Activated T-helper 17 cell treated with anti-CD3 and anti-CD28 coated beads, Interleukin-2, amount 50 U/mL, for 72 hours (primary cell): Measurements from ENCODE around the gene KLF15. TPM values are rescaled to one million over a fixed set of nuclear protein-coding genes. Genes with fewer than 3 reads are reported as not detected.
"Not testable (repeated sequence)": the region's sequence is repeated elsewhere in the genome, so short reads cannot be mapped to it uniquely, and the experiment has no call there.

Experiments
- ATAC-seq: fragments of 150-1000 bp; cut with Tn5 transposase; replicated peaks from 2 replicates; pipeline ENCODE4 v1.10.0; 2021; ENCODE audit warnings: mild to moderate bottlenecking, moderate library complexity
- H3K27ac Mint-ChIP-seq: one replicate; pipeline ENCODE4 v1.8.0; 2022; ENCODE audit warnings: mixed read lengths
- H3K27me3 Mint-ChIP-seq: one replicate; pipeline ENCODE4 v1.8.0; 2022; ENCODE audit warnings: mixed read lengths
- H3K36me3 Mint-ChIP-seq: one replicate; pipeline ENCODE4 v1.8.0; 2022; ENCODE audit warnings: low read depth, mild to moderate bottlenecking, mixed read lengths
- H3K4me1 Mint-ChIP-seq: one replicate; pipeline ENCODE4 v1.8.0; 2022; ENCODE audit warnings: mixed read lengths
- H3K4me3 Mint-ChIP-seq: one replicate; pipeline ENCODE4 v1.8.0; 2022; ENCODE audit warnings: mild to moderate bottlenecking, mixed read lengths
- H3K9me3 Mint-ChIP-seq: one replicate; pipeline ENCODE4 v1.8.0; 2022; ENCODE audit warnings: mixed read lengths
- total RNA-seq, 2 donors: library from RNA; stranded (reverse); gene quantifications; one replicate each; pipeline ENCODE4 v1.2.3, GENCODE V29; 2022

KLF15 gene
- total RNA-seq, 2 donors from 2014 or later, result 0.16 TPM; not detected in 1

- Mint-ChIP-seq H3K27ac (no peak overlapping the region), H3K36me3 (no peaks in the 10 kb centered on the region), H3K27me3 (peaks cover 13% of the 10 kb centered on the region), H3K9me3 (peaks cover 3% of the 10 kb centered on the region), H3K4me1 (no peaks in the 10 kb centered on the region), H3K4me3 (no peak overlapping the region)
- ATAC-seq, result no peak
Observed at GRCh38 chr3:126340596-126340942, 16.6 kb downstream of the KLF15 start.

GRCh38 chr3:126340081-126340511 lies 17.1 kb downstream of the KLF15 start:
- H3K27me3 Mint-ChIP-seq, result peaks cover 13% of the 10 kb centered on the region
- no peaks in the 10 kb centered on the region for H3K36me3 Mint-ChIP-seq
- ATAC-seq, result no peak
- H3K27ac Mint-ChIP-seq, result no peak overlapping the region
- H3K4me3 Mint-ChIP-seq, result no peak overlapping the region
- no peaks in the 10 kb centered on the region for H3K4me1 Mint-ChIP-seq
- peaks cover 3% of the 10 kb centered on the region for H3K9me3 Mint-ChIP-seq

GRCh38 chr3:126339466-126339865 lies 17.7 kb downstream of the KLF15 start:
- Mint-ChIP-seq H3K27me3 (peaks cover 13% of the 10 kb centered on the region), H3K27ac (no peak overlapping the region), H3K36me3 (no peaks in the 10 kb centered on the region), H3K4me3 (no peak overlapping the region), H3K4me1 (no peaks in the 10 kb centered on the region), H3K9me3 (peaks cover 3% of the 10 kb centered on the region)
- ATAC-seq, result no peak

GRCh38 chr3:126338790-126339288 lies 18.4 kb downstream of the KLF15 start:
- Mint-ChIP-seq H3K4me3 (no peak overlapping the region), H3K27me3 (peaks cover 13% of the 10 kb centered on the region), H3K4me1 (no peaks in the 10 kb centered on the region), H3K27ac (no peak overlapping the region), H3K36me3 (no peaks in the 10 kb centered on the region), H3K9me3 (peaks cover 3% of the 10 kb centered on the region)
- ATAC-seq, result no peak

- no peak overlapping the region for H3K4me3 Mint-ChIP-seq
- no peak overlapping the region for H3K27ac Mint-ChIP-seq
- no peaks in the 10 kb centered on the region for H3K4me1 Mint-ChIP-seq
- H3K9me3 Mint-ChIP-seq, result peaks cover 3% of the 10 kb centered on the region
- H3K27me3 Mint-ChIP-seq, result peaks cover 13% of the 10 kb centered on the region
- ATAC-seq, result no peak
- no peaks in the 10 kb centered on the region for H3K36me3 Mint-ChIP-seq
Observed at GRCh38 chr3:126337980-126338651, 19.1 kb downstream of the KLF15 start.

GRCh38 chr3:126331812-126332336 lies 25.3 kb downstream of the KLF15 start:
- H3K4me3 Mint-ChIP-seq, H3K36me3 Mint-ChIP-seq, H3K27ac Mint-ChIP-seq, H3K4me1 Mint-ChIP-seq, ATAC-seq: not testable (repeated sequence)
- H3K9me3 Mint-ChIP-seq, result peaks cover 12% of the 10 kb centered on the region
- H3K27me3 Mint-ChIP-seq, result peaks cover 29% of the 10 kb centered on the region

GRCh38 chr3:126329927-126330725 lies 27.1 kb downstream of the KLF15 start:
- Mint-ChIP-seq H3K36me3 (no peaks in the 10 kb centered on the region), H3K4me3 (no peak overlapping the region), H3K4me1 (no peaks in the 10 kb centered on the region), H3K9me3 (peaks cover 16% of the 10 kb centered on the region), H3K27ac (no peak overlapping the region), H3K27me3 (peaks cover 33% of the 10 kb centered on the region)
- ATAC-seq, result no peak

GRCh38 chr3:126326629-126327028 lies 30.6 kb downstream of the KLF15 start:
- Mint-ChIP-seq H3K4me1 (no peaks in the 10 kb centered on the region), H3K27ac (no peak overlapping the region), H3K36me3 (no peaks in the 10 kb centered on the region), H3K9me3 (peaks cover 16% of the 10 kb centered on the region), H3K4me3 (no peak overlapping the region), H3K27me3 (peaks cover 38% of the 10 kb centered on the region)
- ATAC-seq, result no peak

GRCh38 chr3:126322181-126322967 lies 34.8 kb downstream of the KLF15 start:
- H3K4me1 Mint-ChIP-seq, result no peaks in the 10 kb centered on the region
- no peak overlapping the region for H3K27ac Mint-ChIP-seq

GRCh38 chr3:126321490-126321889 lies 35.7 kb downstream of the KLF15 start:
- H3K4me1 Mint-ChIP-seq, result no peaks in the 10 kb centered on the region
- ATAC-seq, result no peak
- peaks cover 8% of the 10 kb centered on the region for H3K9me3 Mint-ChIP-seq
- no peaks in the 10 kb centered on the region for H3K36me3 Mint-ChIP-seq
- H3K27ac Mint-ChIP-seq, result no peak overlapping the region
- peaks cover 20% of the 10 kb centered on the region for H3K27me3 Mint-ChIP-seq
- no peak overlapping the region for H3K4me3 Mint-ChIP-seq

More at GRCh38 chr3:126322181-126322967, 34.8 kb downstream of the KLF15 start:
- H3K27me3 Mint-ChIP-seq, result peaks cover 24% of the 10 kb centered on the region
- no peak overlapping the region for H3K4me3 Mint-ChIP-seq
- ATAC-seq, result no peak
- no peaks in the 10 kb centered on the region for H3K36me3 Mint-ChIP-seq
- peaks cover 10% of the 10 kb centered on the region for H3K9me3 Mint-ChIP-seq

- Mint-ChIP-seq H3K36me3 (no peaks in the 10 kb centered on the region), H3K4me3 (no peak overlapping the region), H3K4me1 (no peaks in the 10 kb centered on the region), H3K9me3 (peaks cover 5% of the 10 kb centered on the region), H3K27ac (no peak overlapping the region), H3K27me3 (peaks cover 21% of the 10 kb centered on the region)
- no peak for ATAC-seq
Observed at GRCh38 chr3:126320517-126321293, 36.5 kb downstream of the KLF15 start.

GRCh38 chr3:126319701-126320295 lies 37.4 kb downstream of the KLF15 start:
- H3K4me3 Mint-ChIP-seq, result no peak overlapping the region
- H3K27me3 Mint-ChIP-seq, result peaks cover 21% of the 10 kb centered on the region
- H3K36me3 Mint-ChIP-seq, result no peaks in the 10 kb centered on the region

More at GRCh38 chr3:126319701-126320295, 37.4 kb downstream of the KLF15 start:
- Mint-ChIP-seq H3K27ac (no peak overlapping the region), H3K4me1 (no peaks in the 10 kb centered on the region), H3K9me3 (peaks cover 5% of the 10 kb centered on the region)
- no peak for ATAC-seq
